HG03342 (cell line): Measurements from ENCODE around the gene IGF1.
"Not testable (repeated sequence)": the region's sequence is repeated elsewhere in the genome, so short reads cannot be mapped to it uniquely, and the experiment has no call there.

Experiments
- ATAC-seq: cut with Tn5 transposase; IDR thresholded peaks from one replicate; pipeline ENCODE4 v1.9.1; 2021; ENCODE audit warnings: mild to moderate bottlenecking, moderate library complexity; ENCODE audit not compliant: unreplicated experiment

The IGF1 gene

GRCh38 chr12:102463659-102464249 lies 16.6 kb downstream of the IGF1 start:
- no peak for ATAC-seq

- ATAC-seq, result no peak
Observed at GRCh38 chr12:102462795-102463465, 17.4 kb downstream of the IGF1 start.

GRCh38 chr12:102462386-102462785 lies 18.0 kb downstream of the IGF1 start:
- no peak for ATAC-seq

- no peak for ATAC-seq
Observed at GRCh38 chr12:102461501-102461900, 18.9 kb downstream of the IGF1 start.

GRCh38 chr12:102459314-102459713 lies 21.0 kb downstream of the IGF1 start:
- no peak for ATAC-seq

GRCh38 chr12:102454808-102455760 lies 25.3 kb downstream of the IGF1 start:
- no peak for ATAC-seq

GRCh38 chr12:102454330-102454729 lies 26.0 kb downstream of the IGF1 start:
- no peak for ATAC-seq

- no peak for ATAC-seq
Observed at GRCh38 chr12:102452605-102453004, 27.8 kb downstream of the IGF1 start.

GRCh38 chr12:102449018-102449417 lies 31.3 kb downstream of the IGF1 start:
- not testable (repeated sequence) for ATAC-seq

- not testable (repeated sequence) for ATAC-seq
Observed at GRCh38 chr12:102447426-102447825, 32.9 kb downstream of the IGF1 start.

- no peak for ATAC-seq
Observed at GRCh38 chr12:102444707-102445106, 35.7 kb downstream of the IGF1 start.

GRCh38 chr12:102444093-102444492 lies 36.3 kb downstream of the IGF1 start:
- no peak for ATAC-seq

- no peak for ATAC-seq
Observed at GRCh38 chr12:102441077-102441596, 39.2 kb downstream of the IGF1 start.

- no peak for ATAC-seq
Observed at GRCh38 chr12:102439426-102440405, 40.6 kb downstream of the IGF1 start.

GRCh38 chr12:102438827-102439210 lies 41.5 kb downstream of the IGF1 start:
- ATAC-seq, result no peak

- ATAC-seq, result no peak
Observed at GRCh38 chr12:102438047-102438826, 42.1 kb downstream of the IGF1 start.

- ATAC-seq, result no peak
Observed at GRCh38 chr12:102437511-102437910, 42.9 kb downstream of the IGF1 start.

GRCh38 chr12:102436867-102437266 lies 43.5 kb downstream of the IGF1 start:
- ATAC-seq, result no peak

GRCh38 chr12:102435827-102436436 lies 44.4 kb downstream of the IGF1 start:
- no peak for ATAC-seq
